Osteoblast (primary cell): ENCODE data around the gene POU6F2. TPM values are rescaled to one million over a fixed set of nuclear protein-coding genes. Genes with fewer than 3 reads are reported as not detected.

Experiments
- DNase-seq: peaks from one replicate; pipeline ENCODE4 v3.0.0; 2011; ENCODE audit warnings: low spot score, mixed read lengths; ENCODE audit not compliant: insufficient read length; ENCODE audit errors: missing footprints
- H2AFZ ChIP-seq: 2 replicates; pipeline ENCODE4 v1.6.0; 2011; ENCODE audit warnings: mild to moderate bottlenecking, low read length
- H3K27ac ChIP-seq: 2 replicates; pipeline ENCODE4 v1.5.1; 2011; ENCODE audit warnings: mild to moderate bottlenecking, low read depth, low read length, moderate library complexity
- H3K27me3 ChIP-seq: 2 replicates; pipeline ENCODE4 v1.6.0; 2012; ENCODE audit warnings: mild to moderate bottlenecking, control low read depth, inconsistent platforms, low read length, moderate library complexity; ENCODE audit not compliant: insufficient read depth
- H3K36me3 ChIP-seq: 2 replicates; pipeline ENCODE4 v1.5.1; 2011; ENCODE audit warnings: mild to moderate bottlenecking, low read length, control low read depth, moderate library complexity; ENCODE audit not compliant: insufficient read depth
- H3K4me1 ChIP-seq: 2 replicates; pipeline ENCODE4 v1.5.1; 2011; ENCODE audit warnings: mild to moderate bottlenecking, low read length, control low read depth, moderate library complexity; ENCODE audit not compliant: insufficient read depth
- H3K4me2 ChIP-seq: 2 replicates; pipeline ENCODE4 v1.6.0; 2011; ENCODE audit warnings: mild to moderate bottlenecking, low read length; ENCODE audit not compliant: insufficient read depth
- H3K4me3 ChIP-seq: fragments of 200-600 bp; sonication (generic); 3 replicates; pipeline ENCODE4 v1.5.1; 2012; ENCODE audit warnings: mild to moderate bottlenecking, low read length, inconsistent platforms; ENCODE audit not compliant: insufficient read depth
- H3K79me2 ChIP-seq: 2 replicates; pipeline ENCODE4 v1.6.0; 2012; ENCODE audit warnings: mild to moderate bottlenecking, low read length, control low read depth, inconsistent platforms; ENCODE audit not compliant: insufficient read depth
- H3K9me3 ChIP-seq: 2 replicates; pipeline ENCODE4 v1.5.1; 2011; ENCODE audit warnings: low read depth, low read length, control low read depth
- H4K20me1 ChIP-seq: 2 replicates; pipeline ENCODE4 v1.6.0; 2012; ENCODE audit warnings: mild to moderate bottlenecking, low read length, control low read depth; ENCODE audit not compliant: insufficient read depth
- small RNA-seq: library from RNA; depleted of rRNA; stranded (forward); fragments of <200 nt; gene quantifications from one replicate; pipeline ENCODE3, GENCODE V24; 2012
- total RNA-seq: library from RNA; depleted of rRNA; stranded (reverse); fragments of >200 nt; gene quantifications from 2 replicates; pipeline ENCODE4 v1.2.3, GENCODE V29; 2012
- TF ChIP-seq, protein P1 (sequence below): IDR thresholded peaks from 2 replicates; pipeline ENCODE4 v1.5.1; 2011; ENCODE audit warnings: mild to moderate bottlenecking, low read depth, low read length, moderate library complexity; ENCODE audit errors: extremely low read depth

POU6F2 gene
- total RNA-seq, 1 donor = not detected

DNA sequence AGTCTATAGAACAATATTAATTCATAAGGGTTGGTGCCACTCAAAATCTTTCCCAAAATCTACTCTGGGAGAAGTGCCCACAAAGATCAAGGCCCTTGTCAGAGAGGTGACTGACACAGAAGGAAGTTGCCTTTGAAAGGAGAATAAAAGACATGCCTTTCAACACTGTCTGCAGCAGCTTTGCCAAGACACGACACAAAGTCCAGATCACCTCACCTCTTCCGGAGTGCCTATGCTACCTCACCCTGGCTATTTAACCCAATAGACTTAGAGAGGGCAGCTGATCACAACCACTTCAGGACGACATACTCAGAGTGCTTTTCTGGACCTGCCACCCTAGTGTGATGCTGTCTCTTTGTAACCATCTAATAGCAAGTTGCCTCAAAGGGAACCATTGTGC, 539.5 kb downstream of the POU6F2 start:
- TF ChIP-seq, protein P1, sequence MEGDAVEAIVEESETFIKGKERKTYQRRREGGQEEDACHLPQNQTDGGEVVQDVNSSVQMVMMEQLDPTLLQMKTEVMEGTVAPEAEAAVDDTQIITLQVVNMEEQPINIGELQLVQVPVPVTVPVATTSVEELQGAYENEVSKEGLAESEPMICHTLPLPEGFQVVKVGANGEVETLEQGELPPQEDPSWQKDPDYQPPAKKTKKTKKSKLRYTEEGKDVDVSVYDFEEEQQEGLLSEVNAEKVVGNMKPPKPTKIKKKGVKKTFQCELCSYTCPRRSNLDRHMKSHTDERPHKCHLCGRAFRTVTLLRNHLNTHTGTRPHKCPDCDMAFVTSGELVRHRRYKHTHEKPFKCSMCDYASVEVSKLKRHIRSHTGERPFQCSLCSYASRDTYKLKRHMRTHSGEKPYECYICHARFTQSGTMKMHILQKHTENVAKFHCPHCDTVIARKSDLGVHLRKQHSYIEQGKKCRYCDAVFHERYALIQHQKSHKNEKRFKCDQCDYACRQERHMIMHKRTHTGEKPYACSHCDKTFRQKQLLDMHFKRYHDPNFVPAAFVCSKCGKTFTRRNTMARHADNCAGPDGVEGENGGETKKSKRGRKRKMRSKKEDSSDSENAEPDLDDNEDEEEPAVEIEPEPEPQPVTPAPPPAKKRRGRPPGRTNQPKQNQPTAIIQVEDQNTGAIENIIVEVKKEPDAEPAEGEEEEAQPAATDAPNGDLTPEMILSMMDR = no peak
- Histone ChIP-seq H3K27me3 (peaks cover 18% of the 10 kb centered on the region), H3K79me2 (no peaks in the 10 kb centered on the region), H3K27ac (no peak overlapping the region), H3K4me1 (no peaks in the 10 kb centered on the region), H2AFZ (no peak overlapping the region), H3K9me3 (no peaks in the 10 kb centered on the region), H3K4me2 (no peak overlapping the region), H4K20me1 (no peaks in the 10 kb centered on the region), H3K4me3 (no peak overlapping the region), H3K36me3 (no peaks in the 10 kb centered on the region)
- no peak for DNase-seq

Small RNAs within 50 kb of the gene (small RNA-seq; reads per million reads assigned to genes)
- 2.4 reads per million, percentile 71 among the genes with 10 or more reads in this experiment for gene SNORA20B

Other genes starting within 250 kb of the POU6F2 start
- gene VPS41, start 68.7 kb upstream of the POU6F2 start, total RNA-seq = 78.5 and 107 TPM in 2 replicates